Measurements from ENCODE around the gene EFCAB12.

Gene EFCAB12

DNA sequence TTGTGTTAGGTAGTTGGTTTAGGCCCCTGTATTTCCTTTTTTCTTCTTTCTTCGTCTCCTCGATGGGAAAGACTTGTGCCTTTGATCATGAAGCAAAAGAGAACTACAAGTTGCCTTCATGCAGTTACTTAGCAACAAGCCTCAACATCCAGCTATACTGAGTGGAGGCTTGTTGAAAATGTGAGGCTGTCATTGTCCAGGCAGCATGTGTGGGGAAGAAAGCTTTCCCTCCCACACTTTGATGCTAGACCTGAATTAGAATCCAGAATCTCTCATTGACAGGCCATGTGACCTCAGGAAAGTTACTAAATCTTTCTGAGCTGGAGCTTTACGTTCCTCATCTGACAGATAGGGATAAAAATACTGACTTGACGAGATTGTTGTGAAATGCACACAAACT, 35.3 kb upstream of the EFCAB12 start:
- TF ChIP-seq SPI1 (IDR thresholded peaks at IDR 0.05; ENCODE audit: borderline replicate concordance, low read depth): no peak
- no peak for TF ChIP-seq POLR2AphosphoS5 (IDR thresholded peaks at IDR 0.05; ENCODE audit: low read depth)
- TF ChIP-seq, protein P1, sequence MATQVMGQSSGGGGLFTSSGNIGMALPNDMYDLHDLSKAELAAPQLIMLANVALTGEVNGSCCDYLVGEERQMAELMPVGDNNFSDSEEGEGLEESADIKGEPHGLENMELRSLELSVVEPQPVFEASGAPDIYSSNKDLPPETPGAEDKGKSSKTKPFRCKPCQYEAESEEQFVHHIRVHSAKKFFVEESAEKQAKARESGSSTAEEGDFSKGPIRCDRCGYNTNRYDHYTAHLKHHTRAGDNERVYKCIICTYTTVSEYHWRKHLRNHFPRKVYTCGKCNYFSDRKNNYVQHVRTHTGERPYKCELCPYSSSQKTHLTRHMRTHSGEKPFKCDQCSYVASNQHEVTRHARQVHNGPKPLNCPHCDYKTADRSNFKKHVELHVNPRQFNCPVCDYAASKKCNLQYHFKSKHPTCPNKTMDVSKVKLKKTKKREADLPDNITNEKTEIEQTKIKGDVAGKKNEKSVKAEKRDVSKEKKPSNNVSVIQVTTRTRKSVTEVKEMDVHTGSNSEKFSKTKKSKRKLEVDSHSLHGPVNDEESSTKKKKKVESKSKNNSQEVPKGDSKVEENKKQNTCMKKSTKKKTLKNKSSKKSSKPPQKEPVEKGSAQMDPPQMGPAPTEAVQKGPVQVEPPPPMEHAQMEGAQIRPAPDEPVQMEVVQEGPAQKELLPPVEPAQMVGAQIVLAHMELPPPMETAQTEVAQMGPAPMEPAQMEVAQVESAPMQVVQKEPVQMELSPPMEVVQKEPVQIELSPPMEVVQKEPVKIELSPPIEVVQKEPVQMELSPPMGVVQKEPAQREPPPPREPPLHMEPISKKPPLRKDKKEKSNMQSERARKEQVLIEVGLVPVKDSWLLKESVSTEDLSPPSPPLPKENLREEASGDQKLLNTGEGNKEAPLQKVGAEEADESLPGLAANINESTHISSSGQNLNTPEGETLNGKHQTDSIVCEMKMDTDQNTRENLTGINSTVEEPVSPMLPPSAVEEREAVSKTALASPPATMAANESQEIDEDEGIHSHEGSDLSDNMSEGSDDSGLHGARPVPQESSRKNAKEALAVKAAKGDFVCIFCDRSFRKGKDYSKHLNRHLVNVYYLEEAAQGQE (IDR thresholded peaks at IDR 0.05; ENCODE audit: insufficient replicate concordance, low read depth): no peak
- no peak for TF ChIP-seq GABPA (IDR thresholded peaks at IDR 0.05; ENCODE audit: low read depth)
- TF ChIP-seq CTCF (IDR thresholded peaks at IDR 0.05; ENCODE audit: insufficient read depth, low read length): no peak
- no peak overlapping the region for H3K4me3 ChIP-seq (replicated peaks; ENCODE audit: insufficient read depth, low read length)
- DNase-seq (ENCODE audit: low read depth in 1 of 2, low spot score in 1 of 2): no peak
- H3K27ac ChIP-seq (replicated peaks): no peak overlapping the region
- H3K27me3 ChIP-seq (ENCODE audit: insufficient read depth, poor library complexity, severe bottlenecking): no peaks in the 10 kb centered on the region

GRCh38 chr3:129463094-129463493, 34.7 kb upstream of the EFCAB12 start:
- H3K4me3 ChIP-seq (replicated peaks; ENCODE audit: insufficient read depth, low read length): no peak overlapping the region
- no peak for DNase-seq (ENCODE audit: low read depth in 1 of 2, low spot score in 1 of 2)
- TF ChIP-seq, protein P1 (IDR thresholded peaks at IDR 0.05; ENCODE audit: insufficient replicate concordance, low read depth): no peak
- no peak for TF ChIP-seq CTCF (IDR thresholded peaks at IDR 0.05; ENCODE audit: insufficient read depth, low read length)
- TF ChIP-seq SPI1 (IDR thresholded peaks at IDR 0.05; ENCODE audit: borderline replicate concordance, low read depth): no peak
- no peak for TF ChIP-seq GABPA (IDR thresholded peaks at IDR 0.05; ENCODE audit: low read depth)
- TF ChIP-seq POLR2AphosphoS5 (IDR thresholded peaks at IDR 0.05; ENCODE audit: low read depth): no peak
- no peaks in the 10 kb centered on the region for H3K27me3 ChIP-seq (ENCODE audit: insufficient read depth, poor library complexity, severe bottlenecking)
- no peak overlapping the region for H3K27ac ChIP-seq (replicated peaks)

GRCh38 chr3:129462361-129462968, 34.0 kb upstream of the EFCAB12 start:
- DNase-seq (ENCODE audit: low read depth in 1 of 2, low spot score in 1 of 2): no peak
- Histone ChIP-seq H3K27ac (replicated peaks) (no peak overlapping the region), H3K4me3 (replicated peaks; ENCODE audit: insufficient read depth, low read length) (no peak overlapping the region), H3K27me3 (ENCODE audit: insufficient read depth, poor library complexity, severe bottlenecking) (no peaks in the 10 kb centered on the region)
- TF ChIP-seq, protein P1 (IDR thresholded peaks at IDR 0.05; ENCODE audit: insufficient replicate concordance, low read depth): no peak
- no peak for TF ChIP-seq POLR2AphosphoS5 (IDR thresholded peaks at IDR 0.05; ENCODE audit: low read depth)
- TF ChIP-seq CTCF (IDR thresholded peaks at IDR 0.05; ENCODE audit: insufficient read depth, low read length): no peak
- no peak for TF ChIP-seq SPI1 (IDR thresholded peaks at IDR 0.05; ENCODE audit: borderline replicate concordance, low read depth)
- no peak for TF ChIP-seq GABPA (IDR thresholded peaks at IDR 0.05; ENCODE audit: low read depth)
